Osteoblast (primary cell): ENCODE measurements around the gene KIF21B. TPM values are rescaled to one million over a fixed set of nuclear protein-coding genes. Genes with fewer than 3 reads are reported as not detected.

Experiments used
- DNase-seq: peaks from one replicate; pipeline ENCODE4 v3.0.0; 2011; ENCODE audit warnings: low spot score, mixed read lengths; ENCODE audit not compliant: insufficient read length; ENCODE audit errors: missing footprints
- H2AFZ ChIP-seq: 2 replicates; pipeline ENCODE4 v1.6.0; 2011; ENCODE audit warnings: mild to moderate bottlenecking, low read length
- H3K27ac ChIP-seq: 2 replicates; pipeline ENCODE4 v1.5.1; 2011; ENCODE audit warnings: mild to moderate bottlenecking, low read depth, low read length, moderate library complexity
- H3K27me3 ChIP-seq: 2 replicates; pipeline ENCODE4 v1.6.0; 2012; ENCODE audit warnings: mild to moderate bottlenecking, control low read depth, inconsistent platforms, low read length, moderate library complexity; ENCODE audit not compliant: insufficient read depth
- H3K36me3 ChIP-seq: 2 replicates; pipeline ENCODE4 v1.5.1; 2011; ENCODE audit warnings: mild to moderate bottlenecking, low read length, control low read depth, moderate library complexity; ENCODE audit not compliant: insufficient read depth
- H3K4me1 ChIP-seq: 2 replicates; pipeline ENCODE4 v1.5.1; 2011; ENCODE audit warnings: mild to moderate bottlenecking, low read length, control low read depth, moderate library complexity; ENCODE audit not compliant: insufficient read depth
- H3K4me2 ChIP-seq: 2 replicates; pipeline ENCODE4 v1.6.0; 2011; ENCODE audit warnings: mild to moderate bottlenecking, low read length; ENCODE audit not compliant: insufficient read depth
- H3K4me3 ChIP-seq: fragments of 200-600 bp; sonication (generic); 3 replicates; pipeline ENCODE4 v1.5.1; 2012; ENCODE audit warnings: mild to moderate bottlenecking, low read length, inconsistent platforms; ENCODE audit not compliant: insufficient read depth
- H3K79me2 ChIP-seq: 2 replicates; pipeline ENCODE4 v1.6.0; 2012; ENCODE audit warnings: mild to moderate bottlenecking, low read length, control low read depth, inconsistent platforms; ENCODE audit not compliant: insufficient read depth
- H3K9me3 ChIP-seq: 2 replicates; pipeline ENCODE4 v1.5.1; 2011; ENCODE audit warnings: low read depth, low read length, control low read depth
- H4K20me1 ChIP-seq: 2 replicates; pipeline ENCODE4 v1.6.0; 2012; ENCODE audit warnings: mild to moderate bottlenecking, low read length, control low read depth; ENCODE audit not compliant: insufficient read depth
- total RNA-seq: library from RNA; depleted of rRNA; stranded (reverse); fragments of >200 nt; gene quantifications from 2 replicates; pipeline ENCODE4 v1.2.3, GENCODE V29; 2012
- TF ChIP-seq, protein P1 (sequence below): IDR thresholded peaks from 2 replicates; pipeline ENCODE4 v1.5.1; 2011; ENCODE audit warnings: mild to moderate bottlenecking, low read depth, low read length, moderate library complexity; ENCODE audit errors: extremely low read depth

Gene KIF21B
- total RNA-seq, 1 donor = under 0.01 TPM

- H3K9me3 ChIP-seq = no peaks in the 10 kb centered on the region
- TF ChIP-seq, protein P1, sequence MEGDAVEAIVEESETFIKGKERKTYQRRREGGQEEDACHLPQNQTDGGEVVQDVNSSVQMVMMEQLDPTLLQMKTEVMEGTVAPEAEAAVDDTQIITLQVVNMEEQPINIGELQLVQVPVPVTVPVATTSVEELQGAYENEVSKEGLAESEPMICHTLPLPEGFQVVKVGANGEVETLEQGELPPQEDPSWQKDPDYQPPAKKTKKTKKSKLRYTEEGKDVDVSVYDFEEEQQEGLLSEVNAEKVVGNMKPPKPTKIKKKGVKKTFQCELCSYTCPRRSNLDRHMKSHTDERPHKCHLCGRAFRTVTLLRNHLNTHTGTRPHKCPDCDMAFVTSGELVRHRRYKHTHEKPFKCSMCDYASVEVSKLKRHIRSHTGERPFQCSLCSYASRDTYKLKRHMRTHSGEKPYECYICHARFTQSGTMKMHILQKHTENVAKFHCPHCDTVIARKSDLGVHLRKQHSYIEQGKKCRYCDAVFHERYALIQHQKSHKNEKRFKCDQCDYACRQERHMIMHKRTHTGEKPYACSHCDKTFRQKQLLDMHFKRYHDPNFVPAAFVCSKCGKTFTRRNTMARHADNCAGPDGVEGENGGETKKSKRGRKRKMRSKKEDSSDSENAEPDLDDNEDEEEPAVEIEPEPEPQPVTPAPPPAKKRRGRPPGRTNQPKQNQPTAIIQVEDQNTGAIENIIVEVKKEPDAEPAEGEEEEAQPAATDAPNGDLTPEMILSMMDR = peak; percentile 32
- no peaks in the 10 kb centered on the region for H3K36me3 ChIP-seq
- H2AFZ ChIP-seq = no peak overlapping the region
- H3K79me2 ChIP-seq = no peaks in the 10 kb centered on the region
- no peak overlapping the region for H3K4me3 ChIP-seq
- H4K20me1 ChIP-seq = no peaks in the 10 kb centered on the region
- no peak overlapping the region for H3K4me2 ChIP-seq
- peak; percentile 83 for DNase-seq
- H3K27me3 ChIP-seq = peaks cover 33% of the 10 kb centered on the region
- H3K4me1 ChIP-seq = no peaks in the 10 kb centered on the region
- H3K27ac ChIP-seq = no peak overlapping the region
Observed at GRCh38 chr1:201020721-201021629, 2.5 kb downstream of the KIF21B start.

DNA sequence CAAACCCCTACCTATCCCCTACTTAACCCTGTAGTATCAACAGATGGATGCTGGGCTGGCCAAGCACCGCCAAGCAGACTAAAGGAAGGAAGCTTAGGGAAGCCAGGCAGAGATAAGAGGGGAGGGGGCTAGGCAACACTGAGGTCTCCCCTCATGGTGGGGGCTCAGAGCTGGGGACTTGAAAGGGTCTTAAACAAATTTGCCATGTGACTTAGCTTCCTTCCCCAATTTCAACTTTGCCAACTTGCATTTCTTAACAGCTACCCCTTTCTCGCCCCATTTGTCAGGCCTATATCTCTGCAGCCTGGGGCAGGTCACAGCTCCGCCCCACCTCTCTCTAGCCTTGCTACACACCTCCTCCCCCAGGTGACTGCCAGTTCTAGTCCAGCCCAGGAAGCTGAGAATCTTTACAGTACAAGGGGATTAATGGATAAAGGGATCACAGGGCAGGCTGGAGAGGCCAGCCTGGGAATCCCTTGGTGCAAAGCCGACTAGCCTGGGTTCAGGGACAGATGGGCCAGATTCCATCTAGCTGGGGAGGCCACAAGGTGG lies 3.4 kb downstream of the KIF21B start:
- no peaks in the 10 kb centered on the region for H3K4me1 ChIP-seq
- TF ChIP-seq, protein P1 = no peak
- no peaks in the 10 kb centered on the region for H4K20me1 ChIP-seq
- no peaks in the 10 kb centered on the region for H3K36me3 ChIP-seq
- H3K4me2 ChIP-seq = no peak overlapping the region
- H3K4me3 ChIP-seq = no peak overlapping the region
- no peaks in the 10 kb centered on the region for H3K9me3 ChIP-seq
- H2AFZ ChIP-seq = no peak overlapping the region
- peaks cover 40% of the 10 kb centered on the region for H3K27me3 ChIP-seq
- DNase-seq = peak; percentile 85
- no peaks in the 10 kb centered on the region for H3K79me2 ChIP-seq
- no peak overlapping the region for H3K27ac ChIP-seq

DNA sequence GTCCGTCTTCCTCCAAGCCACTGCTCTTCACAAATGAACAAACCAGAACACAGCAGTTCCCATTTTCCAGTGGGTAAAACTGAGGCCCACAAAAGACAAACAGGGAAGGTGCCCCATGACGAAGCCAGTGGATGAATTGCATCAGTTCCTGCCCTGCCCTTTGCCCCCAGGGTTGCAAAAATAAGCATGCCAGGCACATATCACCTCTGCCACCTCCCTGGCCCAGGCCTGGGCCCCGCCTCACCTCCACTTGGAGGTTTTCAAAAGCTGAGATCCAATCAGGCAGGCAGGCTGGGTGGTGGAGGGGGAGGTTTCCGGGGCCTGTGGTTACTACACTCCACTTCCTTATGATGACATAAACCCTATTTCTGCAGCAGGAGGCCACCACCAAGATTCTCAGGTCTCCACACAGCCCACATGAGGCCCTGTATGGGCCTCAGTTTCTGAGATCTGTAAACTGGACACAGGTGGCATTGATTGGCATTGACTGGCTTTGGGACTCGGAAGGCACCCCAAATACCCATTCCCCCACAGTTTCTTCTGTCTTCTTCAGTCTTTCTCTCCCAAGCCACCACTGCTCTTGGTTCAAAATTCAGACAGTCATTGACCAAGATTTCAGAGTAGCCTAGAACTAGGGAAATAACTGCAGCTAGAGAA lies 4.1 kb downstream of the KIF21B start:
- no peaks in the 10 kb centered on the region for H3K79me2 ChIP-seq
- TF ChIP-seq, protein P1 = no peak
- H3K4me1 ChIP-seq = no peaks in the 10 kb centered on the region
- no peak overlapping the region for H2AFZ ChIP-seq
- peak; percentile 88 for DNase-seq
- no peaks in the 10 kb centered on the region for H3K36me3 ChIP-seq
- no peaks in the 10 kb centered on the region for H3K9me3 ChIP-seq
- H3K27ac ChIP-seq = no peak overlapping the region
- H3K27me3 ChIP-seq = peaks cover 47% of the 10 kb centered on the region
- H3K4me2 ChIP-seq = no peak overlapping the region
- H4K20me1 ChIP-seq = no peaks in the 10 kb centered on the region
- no peak overlapping the region for H3K4me3 ChIP-seq

- peaks cover 50% of the 10 kb centered on the region for H3K27me3 ChIP-seq
Observed at GRCh38 chr1:201017828-201018163, 5.7 kb downstream of the KIF21B start.

More at GRCh38 chr1:201017828-201018163, 5.7 kb downstream of the KIF21B start:
- no peak overlapping the region for H3K4me3 ChIP-seq
- H4K20me1 ChIP-seq = no peaks in the 10 kb centered on the region
- no peaks in the 10 kb centered on the region for H3K9me3 ChIP-seq
- H3K4me2 ChIP-seq = no peak overlapping the region
- TF ChIP-seq, protein P1 = no peak
- no peaks in the 10 kb centered on the region for H3K79me2 ChIP-seq
- peak; percentile 63 for DNase-seq
- H3K36me3 ChIP-seq = no peaks in the 10 kb centered on the region
- H3K27ac ChIP-seq = no peak overlapping the region
- no peaks in the 10 kb centered on the region for H3K4me1 ChIP-seq
- no peak overlapping the region for H2AFZ ChIP-seq
